HCT116 (cell line): ENCODE data around the gene KIAA1549.

Experiments used
- CBX3 ChIP-seq: IDR thresholded peaks from 2 replicates; pipeline ENCODE4 v1.6.1; 2012; ENCODE audit warnings: low read depth
- CTCF ChIP-seq, 3 experiments: fragments of 200-600 bp in 1 of 3; sonication (generic) in 1 of 3; IDR thresholded peaks in 2 of 3; conservative IDR thresholded peaks in 1 of 3; 2 replicates each; pipeline ENCODE4 v1.5.1; 2012 to 2017; ENCODE audit warnings: low read depth in 2 of 3, low read length in 2 of 3, antibody characterized with exemption in 1 of 3, borderline replicate concordance in 1 of 3, control low read depth in 1 of 3, mild to moderate bottlenecking in 1 of 3, mixed read lengths in 1 of 3, mixed run types in 1 of 3, moderate library complexity in 1 of 3; ENCODE audit not compliant: insufficient read depth in 1 of 3
- POLR2A ChIP-seq: IDR thresholded peaks from 2 replicates; pipeline ENCODE4 v1.7.0; 2011; ENCODE audit warnings: borderline replicate concordance; ENCODE audit not compliant: insufficient read depth, insufficient read length; ENCODE audit errors: extremely low read depth
- POLR2AphosphoS5 ChIP-seq: IDR thresholded peaks from 2 replicates; pipeline ENCODE4 v1.6.1; 2011; ENCODE audit warnings: mild to moderate bottlenecking, low read depth, low read length, moderate library complexity
- ZBTB33 ChIP-seq: IDR thresholded peaks from 2 replicates; pipeline ENCODE4 v1.6.1; 2011; ENCODE audit warnings: mild to moderate bottlenecking, low read length, moderate library complexity; ENCODE audit not compliant: insufficient replicate concordance; ENCODE audit errors: extremely low read depth

- TF ChIP-seq CTCF (IDR thresholded peaks at IDR 0.05 in 2 of 3, conservative IDR thresholded peaks at IDR 0.05 in 1 of 3; ENCODE audit: borderline replicate concordance in 1 of 3, insufficient read depth in 1 of 3, low read depth in 2 of 3, low read length in 2 of 3) = no peak
- no peak for TF ChIP-seq POLR2A
- no peak for TF ChIP-seq POLR2AphosphoS5
- no peak for TF ChIP-seq CBX3
- TF ChIP-seq ZBTB33 = no peak
These were observed 156.0 kb downstream of the KIAA1549 start for GRCh38 chr7:138825049-138825721.
